HG02885 (cell line): ENCODE data around the gene CERK.
"Not testable (repeated sequence)": the region's sequence is repeated elsewhere in the genome, so short reads cannot be mapped to it uniquely, and the experiment has no call there.

Experiments
- ATAC-seq: cut with Tn5 transposase; IDR thresholded peaks from one replicate; pipeline ENCODE4 v1.9.1; 2021; ENCODE audit warnings: mild to moderate bottlenecking; ENCODE audit not compliant: unreplicated experiment, poor library complexity

The CERK gene

DNA sequence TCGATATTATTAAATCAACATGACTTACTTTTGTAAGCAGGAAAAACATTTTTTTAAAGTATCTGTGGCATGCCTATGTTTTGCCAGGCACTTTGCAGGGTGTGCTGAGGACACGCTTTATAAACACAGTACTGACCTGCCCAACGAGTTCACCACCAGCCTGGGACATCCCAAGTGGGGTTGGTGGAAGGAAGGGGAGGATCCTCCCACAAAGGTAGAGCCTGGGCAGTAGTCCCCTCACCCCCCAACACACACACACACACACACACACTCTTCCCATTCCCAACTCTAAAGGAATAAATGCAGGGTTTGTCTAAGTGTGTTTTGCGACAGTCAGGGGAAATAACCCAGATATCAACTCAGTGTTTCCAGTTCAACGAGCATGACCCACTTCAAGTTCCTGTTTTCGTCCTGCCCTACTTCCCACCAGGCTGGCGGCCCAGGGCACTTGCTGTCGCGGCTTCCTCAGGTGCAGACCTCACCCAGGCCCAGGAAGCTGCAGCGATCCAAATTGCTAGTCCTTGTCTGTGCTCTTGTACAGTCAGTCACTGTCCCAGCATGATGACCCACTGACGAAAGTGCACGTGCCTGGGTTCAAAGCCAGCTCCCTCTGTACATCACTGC is 3.1 kb downstream of the CERK start:
- ATAC-seq, result no peak

DNA sequence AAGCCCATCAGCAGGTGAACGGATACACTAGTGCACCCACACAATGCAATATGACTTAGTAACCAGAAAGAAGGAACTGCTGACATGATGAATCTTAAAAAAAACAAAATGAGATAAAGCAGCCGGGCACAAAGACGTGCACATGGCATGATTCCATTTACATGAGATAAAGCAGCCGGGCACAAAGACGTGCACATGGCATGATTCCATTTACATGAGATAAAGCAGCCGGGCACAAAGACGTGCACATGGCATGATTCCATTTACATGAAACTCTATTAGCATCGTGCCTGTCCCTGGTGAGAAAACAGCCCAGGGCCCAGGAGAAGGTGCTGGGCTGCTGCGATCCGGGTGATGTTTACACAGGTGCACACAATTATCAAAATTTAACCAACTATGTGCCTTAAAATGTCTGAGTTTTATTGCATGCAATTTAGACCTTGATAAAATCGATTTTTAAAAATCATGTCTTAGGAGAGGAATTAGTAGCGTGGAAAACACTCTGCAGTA is 3.8 kb downstream of the CERK start:
- not testable (repeated sequence) for ATAC-seq

GRCh38 chr22:46732513-46732912 is 5.5 kb downstream of the CERK start:
- ATAC-seq, result no peak

DNA sequence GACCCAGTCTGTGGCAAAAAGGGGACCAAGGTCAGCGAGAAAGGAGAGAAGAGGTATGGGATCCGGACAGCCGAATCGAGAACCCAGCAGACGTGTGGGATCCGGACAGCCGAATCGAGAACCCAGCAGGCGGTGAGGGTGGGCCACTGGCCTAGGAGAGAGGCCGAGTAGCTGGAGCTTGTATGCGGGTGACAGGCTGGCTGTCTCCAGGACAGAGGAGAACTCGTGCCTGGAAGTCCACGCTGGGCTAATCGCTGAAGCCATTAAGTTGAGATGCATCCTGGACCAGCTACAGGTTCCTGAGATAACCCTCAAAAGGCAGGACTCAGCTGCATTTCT is 6.0 kb downstream of the CERK start:
- no peak for ATAC-seq

- no peak for ATAC-seq
These were observed 6.6 kb downstream of the CERK start for GRCh38 chr22:46731246-46732040.

GRCh38 chr22:46730568-46731245 is 7.3 kb downstream of the CERK start:
- no peak for ATAC-seq

DNA sequence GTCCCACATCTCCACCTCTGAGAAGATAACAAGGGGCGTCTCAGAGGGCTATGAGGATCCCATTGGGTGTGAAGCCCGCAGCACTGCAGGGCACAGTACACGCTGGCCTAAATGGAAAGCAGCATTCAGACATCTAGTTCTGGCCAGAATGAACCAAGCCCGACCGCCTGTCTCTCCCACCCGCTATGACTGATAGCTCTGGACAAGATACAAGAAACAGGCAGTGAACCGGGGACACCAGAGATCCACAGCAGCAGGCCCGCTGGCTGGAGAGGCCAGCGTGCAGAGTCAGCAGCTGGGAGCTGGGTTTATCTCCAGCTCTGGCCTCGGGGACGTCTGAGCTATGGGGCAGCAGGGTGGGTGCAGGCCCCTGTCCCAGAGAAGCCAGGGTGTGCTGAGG is 9.6 kb downstream of the CERK start:
- ATAC-seq, result no peak

DNA sequence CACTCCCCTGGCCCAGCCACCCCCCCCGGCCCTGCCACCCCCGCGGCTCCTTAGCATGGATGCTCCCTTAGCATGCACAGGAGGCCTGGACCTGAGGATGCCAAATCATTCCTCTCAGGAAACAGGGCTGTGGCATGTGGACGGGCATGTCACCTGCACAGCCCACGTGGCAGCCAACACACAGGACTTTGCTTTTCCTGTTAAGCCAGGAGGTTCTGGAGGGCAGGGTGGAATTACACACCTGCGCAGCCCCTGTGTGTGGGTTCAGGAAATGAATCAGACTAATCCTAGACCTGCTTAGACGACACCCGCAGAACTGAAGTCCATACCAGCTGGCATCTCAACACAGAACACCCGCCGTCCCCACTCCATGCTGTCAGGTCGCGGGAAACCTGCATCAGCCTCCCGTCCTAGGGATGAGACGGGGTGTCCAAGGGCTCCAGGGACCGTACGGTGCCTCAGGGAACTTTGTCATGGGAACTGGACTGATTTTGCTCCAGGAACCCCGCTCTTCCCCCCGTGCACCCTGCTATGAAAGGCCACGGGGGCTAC is 10.2 kb downstream of the CERK start:
- no peak for ATAC-seq

DNA sequence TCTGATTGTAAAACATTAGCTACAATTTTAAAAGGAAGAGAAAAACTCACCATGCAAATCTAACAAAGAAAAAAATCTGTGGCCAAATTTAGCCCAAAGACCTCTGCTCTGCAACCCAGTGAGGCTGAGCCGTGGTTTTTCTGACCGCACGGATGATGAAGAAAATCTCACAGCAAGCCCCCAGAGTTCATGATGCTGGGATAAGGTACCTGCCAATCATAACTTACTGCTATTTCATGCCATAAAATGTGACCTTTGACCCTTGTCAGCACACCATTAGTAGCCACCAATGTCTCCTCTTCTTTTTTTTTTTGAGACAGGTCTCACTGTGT is 11.1 kb downstream of the CERK start:
- ATAC-seq, result no peak

- ATAC-seq, result no peak
These were observed 11.7 kb downstream of the CERK start for GRCh38 chr22:46726066-46726985.

DNA sequence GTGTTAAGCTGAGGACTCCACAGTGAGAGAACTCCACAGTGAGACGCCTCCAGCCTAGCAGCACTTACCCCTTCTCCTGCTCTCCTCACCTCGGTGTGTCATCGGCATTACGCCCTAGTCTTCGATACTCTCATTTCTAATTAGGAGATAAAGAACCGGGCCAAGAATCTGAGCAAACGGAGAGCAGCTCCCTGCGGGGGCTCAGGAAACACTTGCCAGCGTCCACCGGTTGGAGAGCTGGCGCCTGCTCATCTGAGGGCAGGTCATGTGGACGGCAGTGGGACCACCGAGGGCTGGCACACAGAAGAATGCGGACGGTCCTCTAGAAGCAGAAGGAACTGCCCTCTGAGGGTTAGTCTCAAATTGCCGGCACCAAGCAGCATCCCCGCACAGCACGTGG is 13.0 kb downstream of the CERK start:
- no peak for ATAC-seq

- ATAC-seq, result no peak
These were observed 14.2 kb downstream of the CERK start for GRCh38 chr22:46723882-46724281.

GRCh38 chr22:46721501-46722085 is 16.5 kb downstream of the CERK start:
- no peak for ATAC-seq

GRCh38 chr22:46719921-46720320 is 18.1 kb downstream of the CERK start:
- no peak for ATAC-seq

DNA sequence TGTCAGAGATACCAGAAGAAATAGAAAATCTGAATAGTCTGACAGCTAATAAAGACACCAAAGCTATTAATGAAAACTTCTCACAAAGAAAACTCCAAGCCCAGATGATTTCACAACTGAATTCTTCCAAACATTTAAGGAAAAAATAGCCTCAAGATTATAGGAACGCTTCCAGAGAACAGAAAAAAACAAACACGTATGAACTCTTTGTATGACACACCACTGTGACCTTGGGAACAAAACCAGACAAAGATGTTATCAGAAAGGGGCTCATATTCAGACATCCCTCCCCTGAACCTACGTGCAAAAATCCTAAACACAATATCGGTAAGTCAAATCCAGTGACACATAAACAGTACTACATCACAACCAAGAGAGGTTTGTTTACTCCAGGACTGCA is 23.5 kb downstream of the CERK start:
- ATAC-seq, result no peak

- ATAC-seq, result no peak
These were observed 25.8 kb downstream of the CERK start for GRCh38 chr22:46712288-46712687.

DNA sequence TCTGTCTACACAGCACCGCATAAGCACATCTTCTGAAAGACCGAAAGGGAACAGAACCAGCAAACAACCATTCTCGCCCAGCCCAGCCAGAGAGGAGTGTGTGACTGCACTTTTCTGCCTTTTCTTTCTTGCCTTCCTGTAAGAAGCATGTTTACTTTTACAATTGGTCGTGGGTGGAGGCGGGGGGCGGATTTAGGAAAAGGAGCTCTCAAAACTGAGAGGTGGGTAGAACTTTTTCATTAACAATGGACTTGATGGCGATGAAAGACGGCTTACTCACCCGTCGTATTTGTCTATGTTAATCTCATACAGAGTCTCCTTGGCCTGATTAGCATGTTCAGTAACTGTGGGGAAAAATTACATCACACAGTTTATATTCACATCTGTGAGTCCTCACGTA is 27.2 kb downstream of the CERK start:
- no peak for ATAC-seq

DNA sequence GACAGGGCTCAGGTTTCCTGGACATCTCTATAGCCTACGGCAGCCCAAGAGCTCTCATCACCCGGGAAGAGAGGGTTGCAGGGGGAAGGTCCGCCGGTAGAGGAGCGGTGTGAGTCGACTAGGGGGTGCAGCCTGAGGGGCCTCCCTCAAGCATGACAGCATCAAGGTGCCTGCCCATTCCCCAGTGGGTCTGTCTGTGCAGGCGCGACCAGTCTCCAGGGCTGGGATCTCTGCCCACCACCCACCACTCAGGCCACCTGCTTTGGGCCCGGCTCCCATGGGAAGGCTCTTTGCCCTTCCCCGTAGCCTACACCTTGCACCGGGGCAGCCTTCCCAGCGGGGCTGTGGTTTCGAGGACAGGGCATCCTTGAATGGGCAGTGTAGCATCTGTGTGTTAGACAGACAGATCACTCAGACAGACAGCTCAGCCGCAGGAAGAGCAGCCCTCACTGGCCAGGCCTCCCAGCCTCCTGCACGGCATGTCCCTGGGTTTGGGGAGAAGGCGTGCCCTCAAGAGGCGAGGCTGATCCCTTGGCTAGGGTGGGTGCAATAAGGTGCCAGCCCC is 29.2 kb downstream of the CERK start:
- no peak for ATAC-seq

GRCh38 chr22:46707827-46708570 is 30.1 kb downstream of the CERK start:
- ATAC-seq, result no peak
